Cardiac muscle cell (in vitro differentiated cells and primary cell): ENCODE measurements around the gene TSPAN7. TPM values are rescaled to one million over a fixed set of nuclear protein-coding genes. Genes with fewer than 3 reads are reported as not detected.

Experiments used
- DNase-seq, 2 donors: peaks; one replicate each; pipeline versions ENCODE4 v3.0.0 to v3.0.0-alpha.2; 2010 to 2017; ENCODE audit warnings: low read depth in 1 of 2, low spot score in 1 of 2
- H3K27ac ChIP-seq: fragments of 200-600 bp; sonication (generic); 2 replicates; pipeline ENCODE4 v1.5.1; 2016
- H3K27me3 ChIP-seq: fragments of 200-600 bp; sonication (generic); 2 replicates; pipeline ENCODE4 v1.6.0; 2016; ENCODE audit warnings: control low read depth
- H3K36me3 ChIP-seq: fragments of 200-600 bp; sonication (generic); 2 replicates; pipeline ENCODE4 v1.5.1; 2016; ENCODE audit warnings: control low read depth
- H3K4me1 ChIP-seq: fragments of 200-600 bp; sonication (generic); 2 replicates; pipeline ENCODE4 v1.8.1; 2017; ENCODE audit warnings: low read depth, mild to moderate bottlenecking, mixed run types
- H3K4me3 ChIP-seq: fragments of 200-600 bp; sonication (generic); 2 replicates; pipeline ENCODE4 v1.5.1; 2016; ENCODE audit warnings: mild to moderate bottlenecking
- H3K9me3 ChIP-seq: fragments of 200-600 bp; sonication (generic); 2 replicates; pipeline ENCODE4 v1.5.1; 2017; ENCODE audit warnings: low read depth, mild to moderate bottlenecking, control low read depth
- CTCF ChIP-seq: IDR thresholded peaks from 2 replicates; pipeline ENCODE4 v1.5.1; 2012; ENCODE audit warnings: low read depth, mild to moderate bottlenecking, low read length
- polyA plus RNA-seq: library from polyadenylated mRNA; unstranded; fragments of >200 nt; fragmentation: Nextera tagmentation; extraction: Ambion mirVana; gene quantifications from 2 replicates; pipeline ENCODE4 v1.2.1, GENCODE V29; 2016
- total RNA-seq: library from RNA; depleted of rRNA; stranded (reverse); fragments of >200 nt; gene quantifications from 2 replicates; pipeline ENCODE4 v1.2.3, GENCODE V29; 2016

TSPAN7 gene
- total and polyA plus RNA-seq, 2 experiments from 2014 or later, result 23.1 to 41.4 TPM

GRCh38 chrX:38636949-38637819, 75.8 kb downstream of the TSPAN7 start:
- no peak overlapping the region for H3K27ac ChIP-seq
- DNase-seq, result no peak
- no peaks in the 10 kb centered on the region for H3K27me3 ChIP-seq
- H3K9me3 ChIP-seq, result no peaks in the 10 kb centered on the region
- no peaks in the 10 kb centered on the region for H3K36me3 ChIP-seq
- no peak overlapping the region for H3K4me3 ChIP-seq
- TF ChIP-seq CTCF, result no peak
- H3K4me1 ChIP-seq, result peaks cover 11% of the 10 kb centered on the region

GRCh38 chrX:38638952-38639529, 77.7 kb downstream of the TSPAN7 start:
- TF ChIP-seq CTCF, result no peak
- H3K9me3 ChIP-seq, result no peaks in the 10 kb centered on the region
- H3K27ac ChIP-seq, result no peak overlapping the region
- no peak overlapping the region for H3K4me3 ChIP-seq
- H3K4me1 ChIP-seq, result peaks cover 11% of the 10 kb centered on the region
- no peaks in the 10 kb centered on the region for H3K36me3 ChIP-seq
- H3K27me3 ChIP-seq, result no peaks in the 10 kb centered on the region
- DNase-seq, result no peak

- H3K27ac ChIP-seq, result no peak overlapping the region
- DNase-seq, result no peak
- no peak for TF ChIP-seq CTCF
- H3K27me3 ChIP-seq, result no peaks in the 10 kb centered on the region
- H3K4me1 ChIP-seq, result peaks cover 7% of the 10 kb centered on the region
- no peaks in the 10 kb centered on the region for H3K36me3 ChIP-seq
- no peak overlapping the region for H3K4me3 ChIP-seq
- no peaks in the 10 kb centered on the region for H3K9me3 ChIP-seq
Observed at GRCh38 chrX:38639730-38640129, 78.4 kb downstream of the TSPAN7 start.

- Histone ChIP-seq H3K36me3 (no peaks in the 10 kb centered on the region), H3K27me3 (no peaks in the 10 kb centered on the region), H3K27ac (no peak overlapping the region), H3K4me3 (no peak overlapping the region), H3K4me1 (peaks cover 5% of the 10 kb centered on the region), H3K9me3 (no peaks in the 10 kb centered on the region)
- no peak for DNase-seq
- no peak for TF ChIP-seq CTCF
Observed at GRCh38 chrX:38641197-38641596, 79.9 kb downstream of the TSPAN7 start.

GRCh38 chrX:38643903-38644302, 82.6 kb downstream of the TSPAN7 start:
- no peak overlapping the region for H3K4me3 ChIP-seq
- DNase-seq, result no peak
- H3K27ac ChIP-seq, result no peak overlapping the region
- no peaks in the 10 kb centered on the region for H3K9me3 ChIP-seq
- no peaks in the 10 kb centered on the region for H3K36me3 ChIP-seq
- no peaks in the 10 kb centered on the region for H3K27me3 ChIP-seq
- peaks cover 10% of the 10 kb centered on the region for H3K4me1 ChIP-seq
- no peak for TF ChIP-seq CTCF
